Omental fat pad (tissue), 4 donors: ENCODE results near the gene SIM1. TPM values are rescaled to one million over a fixed set of nuclear protein-coding genes. Genes with fewer than 3 reads are reported as not detected.

ENCODE experiments used
- ATAC-seq: fragments of 150-250 bp; one replicate; pipeline ENCODE4 v1.9.1; 2016; ENCODE audit warnings: mild to moderate bottlenecking, moderate library complexity; ENCODE audit not compliant: low FRiP score
- DNase-seq: peaks from one replicate; pipeline ENCODE4 v3.0.0-alpha.2; 2019; ENCODE audit warnings: low spot score
- CTCF ChIP-seq, 3 donors: fragments of 450-650 bp; IDR thresholded peaks; one replicate each; pipeline ENCODE4 v1.5.1; 2016 to 2017; ENCODE audit warnings: antibody characterized with exemption in 3 of 3, mild to moderate bottlenecking in 3 of 3, moderate library complexity in 2 of 3
- total RNA-seq, 4 donors: library from RNA; depleted of rRNA; stranded (reverse); fragments of >200 nt; gene quantifications; one replicate each; pipeline ENCODE4 v1.1.0, GENCODE V29; 2016

The SIM1 gene
- total RNA-seq, 4 donors from 2014 or later: 0.32 TPM; not detected in 3

- ATAC-seq (no peak), DNase-seq (no peak)
- no peak for TF ChIP-seq CTCF (IDR thresholded peaks at IDR 0.05)
Observed at GRCh38 chr6:100432136-100432535, 32.6 kb downstream of the SIM1 start.

GRCh38 chr6:100430962-100431361 is 33.8 kb downstream of the SIM1 start:
- DNase-seq (no peak), ATAC-seq (no peak)
- TF ChIP-seq CTCF (IDR thresholded peaks at IDR 0.05): no peak

- no peak for TF ChIP-seq CTCF (IDR thresholded peaks at IDR 0.05)
- ATAC-seq: no peak
- no peak for DNase-seq
Observed at GRCh38 chr6:100427452-100427851, 37.3 kb downstream of the SIM1 start.

GRCh38 chr6:100426744-100427338 is 37.9 kb downstream of the SIM1 start:
- no peak for ATAC-seq
- no peak for DNase-seq
- no peak for TF ChIP-seq CTCF (IDR thresholded peaks at IDR 0.05)

- ATAC-seq: no peak
- DNase-seq: no peak
- no peak for TF ChIP-seq CTCF (IDR thresholded peaks at IDR 0.05)
Observed at GRCh38 chr6:100426241-100426640, 38.5 kb downstream of the SIM1 start.

GRCh38 chr6:100420711-100421110 is 44.0 kb downstream of the SIM1 start:
- ATAC-seq (no peak), DNase-seq (no peak)
- TF ChIP-seq CTCF (IDR thresholded peaks at IDR 0.05): no peak

GRCh38 chr6:100417036-100417435 is 47.7 kb downstream of the SIM1 start:
- no peak for ATAC-seq
- DNase-seq: no peak
- no peak for TF ChIP-seq CTCF (IDR thresholded peaks at IDR 0.05)
